Activated CD4-positive, alpha-beta T cell treated with anti-CD3 and anti-CD28 coated beads, Interleukin-2, amount 10 ng/mL, durations not matched to agents 7 days and 5 days (primary cell): ENCODE data around the gene PTPN2. TPM values are rescaled to one million over a fixed set of nuclear protein-coding genes. Genes with fewer than 3 reads are reported as not detected.

ENCODE experiments used
- CTCF ChIA-PET: fragments of 350-600 bp; sonication (Branson Sonifier 250); formaldehyde crosslinking; loops from one replicate; lab custom pipeline; 2021; ENCODE audit warnings: antibody characterized with exemption; lab: Charles Lee
- POLR2A ChIA-PET: fragments of 350-600 bp; sonication (Branson Sonifier 250); formaldehyde crosslinking; loops from one replicate; lab custom pipeline; 2021; ENCODE audit warnings: antibody characterized with exemption; lab: Charles Lee
- DNase-seq: peaks from one replicate; pipeline ENCODE4 v3.0.0-alpha.2; 2020
- H3K27ac Mint-ChIP-seq: one replicate; pipeline ENCODE4 v1.8.0; 2021; ENCODE audit warnings: mild to moderate bottlenecking, moderate library complexity, mixed read lengths
- H3K27me3 Mint-ChIP-seq: one replicate; pipeline ENCODE4 v1.8.0; 2021; ENCODE audit warnings: mixed read lengths
- H3K36me3 Mint-ChIP-seq: one replicate; pipeline ENCODE4 v1.8.0; 2021; ENCODE audit warnings: low read depth, mixed read lengths
- H3K4me1 Mint-ChIP-seq: one replicate; pipeline ENCODE4 v1.8.0; 2021; ENCODE audit warnings: mixed read lengths
- H3K4me3 Mint-ChIP-seq: one replicate; pipeline ENCODE4 v1.8.0; 2021; ENCODE audit warnings: mild to moderate bottlenecking, moderate library complexity, mixed read lengths
- H3K9me3 Mint-ChIP-seq: one replicate; pipeline ENCODE4 v1.8.0; 2021; ENCODE audit warnings: mixed read lengths
- total RNA-seq, 2 experiments: library from RNA; stranded (reverse); gene quantifications; one replicate each; pipeline ENCODE4 v1.2.3, GENCODE V29; 2021

The PTPN2 gene
- 10 to 100 TPM; 61.0 to 69.7 TPM for total RNA-seq

DNA sequence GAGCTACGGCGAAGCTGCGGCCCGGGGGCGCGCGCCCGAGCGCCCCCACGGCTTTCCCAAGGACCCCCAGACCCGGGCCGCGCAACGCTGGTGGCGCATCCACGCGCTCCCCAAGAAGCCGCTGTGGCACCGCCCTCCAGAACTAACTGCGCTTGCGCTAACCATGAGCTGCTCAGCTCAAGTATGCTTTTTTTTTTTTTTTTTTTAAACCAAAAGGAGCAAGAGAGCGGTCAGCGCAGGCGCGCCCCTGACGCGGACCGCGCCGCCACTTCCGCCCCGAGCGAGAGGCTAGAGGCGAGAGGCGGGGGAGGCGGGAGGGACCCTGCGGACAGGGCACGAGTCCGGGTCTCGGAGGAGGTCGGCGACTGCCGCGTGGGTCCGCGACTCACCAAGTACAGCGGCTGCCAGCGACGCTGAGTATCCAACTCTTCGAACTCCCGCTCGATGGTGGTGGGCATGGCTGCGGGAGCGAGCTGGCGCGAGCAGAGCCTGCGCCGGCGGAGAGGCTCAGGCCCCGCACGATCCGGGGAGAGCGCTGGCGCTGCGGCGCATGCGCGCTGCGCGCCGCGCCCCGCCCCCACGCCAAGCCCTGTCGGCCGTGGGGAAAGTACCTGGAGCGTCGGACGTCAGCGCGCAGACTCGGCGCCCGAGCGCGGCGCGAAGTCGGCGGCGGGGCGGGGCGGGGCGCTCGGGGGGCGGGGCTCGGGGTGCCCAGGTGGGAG lies at the start of gene PTPN2:
TSS of gene PTPN2 (minus strand) at position 554 of the 722 bp plus-strand sequence. CDS start at position 458, 96 bp downstream.
- CTCF ChIA-PET = interaction anchor here (0.6 to 2.4 kb wide), 11 partner anchors 9 to 109 kb away, joined by 3 to 9 read pairs (median 4); no protein-coding TSS in a partner anchor
- DNase-seq = peak; percentile 94
- H3K9me3 Mint-ChIP-seq = no peaks in the 10 kb centered on the region
- H3K4me3 Mint-ChIP-seq = peak within 1 kb of the TSS; percentile 91
- no peaks in the 10 kb centered on the region for H3K27me3 Mint-ChIP-seq
- peaks cover 56% of the 10 kb centered on the region for H3K4me1 Mint-ChIP-seq
- POLR2A ChIA-PET = interaction anchor here (0.6 to 1.9 kb wide), 5 partner anchors 9 to 496 kb away, joined by 3 to 5 read pairs (median 4); no protein-coding TSS in a partner anchor
- H3K27ac Mint-ChIP-seq = peak within 1 kb of the TSS; percentile 94
- H3K36me3 Mint-ChIP-seq = peaks cover 15% of the 10 kb centered on the region

DNA sequence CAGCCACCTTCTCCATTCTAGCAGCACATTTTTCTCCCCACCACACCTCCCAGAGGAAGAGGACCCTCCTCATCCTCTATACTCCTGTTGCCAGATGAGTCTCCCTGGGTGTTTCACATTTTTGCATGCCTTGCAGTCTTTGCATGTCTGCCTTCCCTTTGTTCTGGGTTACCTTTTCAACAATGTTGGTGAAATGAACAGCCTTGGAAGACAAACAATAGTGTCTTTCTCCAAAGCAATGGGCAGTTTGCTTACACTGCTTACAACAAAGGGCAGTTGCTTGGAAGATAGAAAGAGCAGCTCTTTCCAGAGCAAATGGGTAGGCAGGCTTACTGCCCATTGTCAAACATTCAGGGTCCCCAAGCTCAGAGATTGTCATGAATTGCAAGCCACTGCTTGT lies 49.3 kb upstream of the PTPN2 start:
- no peaks in the 10 kb centered on the region for H3K9me3 Mint-ChIP-seq
- H3K4me3 Mint-ChIP-seq = no peak overlapping the region
- no peak overlapping the region for H3K27ac Mint-ChIP-seq
- ChIA-PET POLR2A (no interaction called here), CTCF (interaction anchor here (0.7 to 3.5 kb wide), 11 partner anchors 11 to 391 kb away, joined by 3 to 17 read pairs (median 4); no protein-coding TSS in a partner anchor)
- H3K36me3 Mint-ChIP-seq = no peaks in the 10 kb centered on the region
- H3K4me1 Mint-ChIP-seq = peaks cover 2% of the 10 kb centered on the region
- no peak for DNase-seq
- no peaks in the 10 kb centered on the region for H3K27me3 Mint-ChIP-seq

DNA sequence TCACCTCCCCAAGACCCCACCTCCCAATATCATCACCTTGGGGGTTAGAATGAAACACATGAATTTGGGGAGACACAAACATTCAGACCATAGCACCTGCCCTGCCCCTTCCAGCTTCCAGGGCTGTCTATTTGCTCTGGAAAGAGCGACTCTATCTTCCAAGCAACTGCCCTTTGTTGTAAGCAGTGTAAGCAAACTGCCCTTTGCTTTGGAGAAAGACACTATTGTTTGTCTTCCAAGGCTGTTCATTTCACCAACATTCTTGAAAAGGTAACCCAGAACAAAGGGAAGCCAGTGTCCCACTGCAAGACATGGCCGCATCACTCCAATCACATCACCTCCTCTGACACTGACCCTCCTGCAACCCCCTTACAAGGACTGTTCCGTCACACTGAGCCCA lies 46.9 kb upstream of the PTPN2 start:
- Mint-ChIP-seq H3K27me3 (no peaks in the 10 kb centered on the region), H3K4me3 (no peak overlapping the region), H3K27ac (no peak overlapping the region), H3K9me3 (no peaks in the 10 kb centered on the region), H3K36me3 (no peaks in the 10 kb centered on the region), H3K4me1 (peaks cover 2% of the 10 kb centered on the region)
- DNase-seq = no peak
- ChIA-PET POLR2A (no interaction called here), CTCF (no interaction called here)

DNA sequence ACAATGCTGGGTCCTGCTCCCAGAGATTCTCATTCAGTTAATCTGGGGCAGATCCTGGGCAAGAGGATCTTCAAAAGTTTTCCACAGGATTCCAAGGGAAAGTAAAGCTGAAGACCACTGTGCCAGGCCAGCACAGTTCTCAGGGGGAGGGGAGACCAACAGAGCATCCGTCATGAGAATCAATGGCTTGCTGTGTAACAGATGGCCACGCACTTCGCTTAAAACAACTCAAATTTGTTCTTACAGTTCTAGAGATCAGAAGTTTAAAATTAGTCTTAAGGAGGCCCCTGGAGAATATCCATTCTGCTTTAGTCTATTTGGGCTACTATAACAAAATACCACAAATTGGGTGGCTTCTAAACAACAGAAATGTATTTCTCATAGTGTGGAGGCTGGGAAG lies 46.3 kb upstream of the PTPN2 start:
- H3K36me3 Mint-ChIP-seq = no peaks in the 10 kb centered on the region
- no peaks in the 10 kb centered on the region for H3K9me3 Mint-ChIP-seq
- H3K27me3 Mint-ChIP-seq = no peaks in the 10 kb centered on the region
- H3K27ac Mint-ChIP-seq = no peak overlapping the region
- no peak for DNase-seq
- H3K4me1 Mint-ChIP-seq = peaks cover 2% of the 10 kb centered on the region
- H3K4me3 Mint-ChIP-seq = no peak overlapping the region
- ChIA-PET CTCF (no interaction called here), POLR2A (no interaction called here)

DNA sequence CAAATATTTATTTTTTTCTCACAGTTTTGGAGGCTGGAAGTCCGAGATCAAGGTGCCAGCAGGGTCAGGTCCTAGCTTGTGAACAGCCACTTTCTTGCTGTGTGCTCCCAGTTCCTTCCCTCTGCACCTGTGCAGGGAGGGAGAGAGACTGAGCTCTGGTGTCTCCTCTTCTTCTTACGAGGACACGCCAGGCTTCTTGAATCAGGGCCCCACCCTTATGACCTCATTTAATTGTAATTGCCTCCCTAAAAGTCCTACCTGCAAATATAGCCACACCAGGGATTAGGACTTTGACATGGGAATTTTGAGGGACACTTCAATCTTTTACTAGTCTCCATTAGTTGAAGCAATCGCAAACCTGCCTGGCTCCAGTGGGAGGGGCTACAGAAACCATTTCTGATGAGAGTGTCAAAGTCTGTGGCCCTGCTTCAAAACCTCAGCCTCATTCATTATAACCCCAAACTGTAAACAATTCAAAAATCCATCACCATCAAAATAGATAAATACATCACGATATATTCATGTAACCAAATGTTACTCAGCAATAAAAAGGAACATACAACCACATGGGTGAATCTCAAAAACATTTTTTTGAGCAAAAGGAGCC lies 45.5 kb upstream of the PTPN2 start:
- DNase-seq = no peak
- peaks cover 1% of the 10 kb centered on the region for H3K4me1 Mint-ChIP-seq
- H3K27me3 Mint-ChIP-seq = no peaks in the 10 kb centered on the region
- no peak overlapping the region for H3K4me3 Mint-ChIP-seq
- POLR2A ChIA-PET = no interaction called here
- no peaks in the 10 kb centered on the region for H3K36me3 Mint-ChIP-seq
- no peaks in the 10 kb centered on the region for H3K9me3 Mint-ChIP-seq
- CTCF ChIA-PET = no interaction called here
- H3K27ac Mint-ChIP-seq = no peak overlapping the region

DNA sequence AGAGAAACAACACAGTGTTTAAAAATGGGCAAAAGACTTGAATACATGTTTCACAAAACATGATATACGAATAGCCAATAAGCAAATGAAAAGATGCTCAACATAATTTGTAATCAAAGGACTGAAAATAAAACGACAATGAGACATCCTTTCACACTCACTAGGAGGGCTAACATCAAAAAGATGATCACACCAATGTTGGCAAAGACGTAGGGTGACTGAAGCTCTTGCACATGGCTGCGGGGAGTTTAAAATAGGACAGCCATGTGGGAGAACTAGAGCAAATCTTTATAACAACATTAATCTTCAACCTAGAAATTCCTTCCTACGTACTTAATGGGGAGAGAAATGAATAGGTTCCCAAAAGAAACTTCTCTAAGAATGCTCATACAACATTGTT lies 44.6 kb upstream of the PTPN2 start:
- Mint-ChIP-seq H3K27me3 (no peaks in the 10 kb centered on the region), H3K4me3 (no peak overlapping the region), H3K36me3 (no peaks in the 10 kb centered on the region), H3K4me1 (no peaks in the 10 kb centered on the region), H3K9me3 (no peaks in the 10 kb centered on the region), H3K27ac (no peak overlapping the region)
- POLR2A ChIA-PET = no interaction called here
- no peak for DNase-seq
- CTCF ChIA-PET = no interaction called here

DNA sequence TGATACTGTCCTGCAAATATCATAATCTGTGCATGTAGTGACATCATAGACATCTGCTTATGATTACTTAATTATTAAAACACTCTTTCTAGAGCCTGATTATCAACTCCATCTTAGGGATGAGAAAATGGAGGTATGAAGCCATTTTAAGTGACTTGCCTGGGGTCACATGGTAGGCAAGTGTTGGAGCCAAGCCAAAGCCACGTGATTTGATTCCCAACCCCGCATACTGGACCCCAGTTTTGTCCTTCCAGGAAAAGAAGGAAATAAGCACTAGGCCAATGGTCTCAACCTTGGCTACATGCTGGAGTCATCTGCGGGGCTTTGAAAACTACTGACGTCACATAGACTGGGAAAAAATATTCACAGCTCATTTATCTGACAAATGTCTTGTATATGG lies 44.2 kb upstream of the PTPN2 start:
- no peaks in the 10 kb centered on the region for H3K27me3 Mint-ChIP-seq
- CTCF ChIA-PET = no interaction called here
- POLR2A ChIA-PET = no interaction called here
- H3K4me3 Mint-ChIP-seq = no peak overlapping the region
- H3K36me3 Mint-ChIP-seq = no peaks in the 10 kb centered on the region
- DNase-seq = no peak
- no peaks in the 10 kb centered on the region for H3K4me1 Mint-ChIP-seq
- no peak overlapping the region for H3K27ac Mint-ChIP-seq
- H3K9me3 Mint-ChIP-seq = no peaks in the 10 kb centered on the region

DNA sequence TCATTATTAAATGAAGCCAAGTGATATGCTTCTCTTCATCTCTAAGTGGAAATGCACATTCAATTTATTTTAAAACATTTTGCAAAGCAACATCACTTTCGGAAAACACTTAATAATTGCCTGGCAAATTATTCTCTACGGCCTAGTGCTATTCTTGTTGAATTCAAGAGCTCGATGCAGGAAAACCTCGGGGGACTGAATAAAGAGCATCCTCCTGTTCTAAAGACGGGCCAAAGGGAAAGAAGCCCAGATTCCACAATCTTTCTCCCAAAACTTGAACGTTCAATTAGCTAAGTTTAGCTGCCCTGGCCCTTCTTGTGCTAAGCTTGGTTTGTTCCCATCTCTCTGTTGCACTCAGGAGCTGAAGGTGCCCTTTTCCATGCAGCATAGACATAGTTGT lies 40.6 kb upstream of the PTPN2 start:
- ChIA-PET POLR2A (no interaction called here), CTCF (interaction anchor here (0.6 to 1.9 kb wide), 4 partner anchors 11 to 203 kb away, joined by 3 to 5 read pairs (median 4); no protein-coding TSS in a partner anchor)
- peaks cover 7% of the 10 kb centered on the region for H3K27me3 Mint-ChIP-seq
- H3K4me1 Mint-ChIP-seq = peaks cover 16% of the 10 kb centered on the region
- no peaks in the 10 kb centered on the region for H3K36me3 Mint-ChIP-seq
- H3K27ac Mint-ChIP-seq = no peak overlapping the region
- H3K4me3 Mint-ChIP-seq = no peak overlapping the region
- no peaks in the 10 kb centered on the region for H3K9me3 Mint-ChIP-seq
- no peak for DNase-seq

DNA sequence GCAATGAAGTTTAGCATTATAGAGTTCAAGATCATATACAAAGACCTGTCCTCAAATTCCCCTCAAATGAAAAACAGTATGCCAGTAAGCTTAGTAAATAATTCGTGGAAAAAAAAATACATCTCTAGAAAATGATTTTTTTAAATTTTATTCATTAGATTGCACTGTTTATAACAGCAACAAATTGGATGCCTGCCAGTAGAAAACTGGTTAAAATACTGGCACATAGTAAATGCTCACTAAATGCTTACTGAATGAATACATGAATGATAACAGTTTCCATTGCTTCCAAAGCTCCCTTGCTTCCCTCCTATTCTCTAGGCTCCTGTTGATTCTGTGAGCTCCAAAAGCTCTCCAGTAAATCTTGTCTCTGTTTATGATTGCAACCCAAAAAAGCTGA lies 38.2 kb upstream of the PTPN2 start:
- H3K4me1 Mint-ChIP-seq = peaks cover 17% of the 10 kb centered on the region
- ChIA-PET POLR2A (no interaction called here), CTCF (interaction anchor here (1.5 to 2.0 kb wide), 3 partner anchors 12 to 220 kb away, joined by 3 to 11 read pairs (median 3); partner anchors contain the start of gene CEP76)
- peaks cover 9% of the 10 kb centered on the region for H3K27me3 Mint-ChIP-seq
- H3K36me3 Mint-ChIP-seq = no peaks in the 10 kb centered on the region
- H3K27ac Mint-ChIP-seq = no peak overlapping the region
- H3K9me3 Mint-ChIP-seq = no peaks in the 10 kb centered on the region
- DNase-seq = no peak
- H3K4me3 Mint-ChIP-seq = no peak overlapping the region

DNA sequence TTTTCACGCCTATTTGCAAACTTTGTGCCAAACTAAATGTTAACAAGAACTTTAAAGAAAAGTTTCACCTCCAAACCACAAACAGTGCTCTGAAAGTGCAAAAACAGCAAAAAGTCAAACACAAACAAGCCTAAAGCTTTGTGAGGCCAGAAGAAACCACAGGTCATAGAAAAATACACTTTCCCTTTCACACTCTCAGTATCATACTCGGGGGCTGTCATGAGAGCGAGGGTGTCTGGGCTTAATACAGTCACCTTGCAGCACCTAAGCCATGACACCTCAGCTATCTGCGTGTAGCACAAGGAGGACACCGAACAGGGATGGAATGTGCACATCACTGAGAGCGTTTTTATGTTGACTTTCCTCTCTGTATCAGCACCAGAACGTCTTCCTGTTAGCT lies 37.1 kb upstream of the PTPN2 start:
- H3K27ac Mint-ChIP-seq = peak overlapping the region; percentile 66
- H3K36me3 Mint-ChIP-seq = no peaks in the 10 kb centered on the region
- peak; percentile 34 for DNase-seq
- peaks cover 17% of the 10 kb centered on the region for H3K4me1 Mint-ChIP-seq
- POLR2A ChIA-PET = no interaction called here
- no peaks in the 10 kb centered on the region for H3K9me3 Mint-ChIP-seq
- H3K4me3 Mint-ChIP-seq = no peak overlapping the region
- peaks cover 9% of the 10 kb centered on the region for H3K27me3 Mint-ChIP-seq
- CTCF ChIA-PET = interaction anchor here (0.5 to 2.0 kb wide), 7 partner anchors 13 to 219 kb away, joined by 3 to 11 read pairs (median 3); partner anchors contain the start of gene CEP76

DNA sequence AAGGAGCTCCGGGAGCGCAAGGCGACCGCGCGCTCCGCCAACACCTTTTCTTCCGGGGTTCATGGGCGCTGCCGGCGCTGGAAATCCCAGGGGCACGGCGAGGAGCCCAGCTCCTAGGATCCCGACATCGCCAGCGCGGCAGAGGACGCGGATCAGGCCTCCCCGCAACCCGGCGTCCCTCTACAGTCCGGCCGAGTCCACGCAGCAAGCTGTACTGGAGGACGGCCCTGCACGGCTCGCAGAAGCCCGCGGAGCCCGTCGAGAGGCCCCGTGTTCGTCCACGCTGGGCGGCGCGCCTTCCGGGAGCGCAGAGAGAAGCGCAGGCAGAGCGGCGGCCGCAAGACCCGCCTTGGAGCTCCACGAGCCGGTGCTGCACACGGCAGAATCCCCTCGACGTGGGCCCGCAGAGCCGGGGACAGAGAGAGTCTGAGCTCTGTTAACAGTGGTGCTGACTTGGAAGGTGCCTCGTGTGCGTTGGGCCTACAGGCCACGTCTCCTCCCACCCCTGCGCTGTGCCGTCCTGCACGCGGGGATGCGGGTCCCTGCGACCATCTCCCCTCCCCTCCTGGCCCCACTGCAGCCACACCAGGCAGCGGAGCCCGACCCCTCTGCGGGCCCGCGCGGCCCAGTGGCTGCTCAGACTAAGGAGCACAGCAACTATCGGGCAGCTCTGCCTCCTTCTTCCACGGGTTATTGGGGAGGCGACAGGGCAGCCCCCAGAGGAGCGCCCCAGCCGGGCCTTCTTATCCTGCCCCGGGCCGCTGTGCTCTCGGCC lies 28.1 kb upstream of the PTPN2 start:
- CTCF ChIA-PET = interaction anchor here (0.8 kb wide), 1 partner anchor 135 kb away, joined by 3 read pairs; no protein-coding TSS in a partner anchor
- no peak overlapping the region for H3K4me3 Mint-ChIP-seq
- H3K27me3 Mint-ChIP-seq = peaks cover 14% of the 10 kb centered on the region
- POLR2A ChIA-PET = no interaction called here
- no peak overlapping the region for H3K27ac Mint-ChIP-seq
- peaks cover 7% of the 10 kb centered on the region for H3K9me3 Mint-ChIP-seq
- H3K36me3 Mint-ChIP-seq = peaks cover 2% of the 10 kb centered on the region
- peaks cover 4% of the 10 kb centered on the region for H3K4me1 Mint-ChIP-seq
- DNase-seq = no peak

DNA sequence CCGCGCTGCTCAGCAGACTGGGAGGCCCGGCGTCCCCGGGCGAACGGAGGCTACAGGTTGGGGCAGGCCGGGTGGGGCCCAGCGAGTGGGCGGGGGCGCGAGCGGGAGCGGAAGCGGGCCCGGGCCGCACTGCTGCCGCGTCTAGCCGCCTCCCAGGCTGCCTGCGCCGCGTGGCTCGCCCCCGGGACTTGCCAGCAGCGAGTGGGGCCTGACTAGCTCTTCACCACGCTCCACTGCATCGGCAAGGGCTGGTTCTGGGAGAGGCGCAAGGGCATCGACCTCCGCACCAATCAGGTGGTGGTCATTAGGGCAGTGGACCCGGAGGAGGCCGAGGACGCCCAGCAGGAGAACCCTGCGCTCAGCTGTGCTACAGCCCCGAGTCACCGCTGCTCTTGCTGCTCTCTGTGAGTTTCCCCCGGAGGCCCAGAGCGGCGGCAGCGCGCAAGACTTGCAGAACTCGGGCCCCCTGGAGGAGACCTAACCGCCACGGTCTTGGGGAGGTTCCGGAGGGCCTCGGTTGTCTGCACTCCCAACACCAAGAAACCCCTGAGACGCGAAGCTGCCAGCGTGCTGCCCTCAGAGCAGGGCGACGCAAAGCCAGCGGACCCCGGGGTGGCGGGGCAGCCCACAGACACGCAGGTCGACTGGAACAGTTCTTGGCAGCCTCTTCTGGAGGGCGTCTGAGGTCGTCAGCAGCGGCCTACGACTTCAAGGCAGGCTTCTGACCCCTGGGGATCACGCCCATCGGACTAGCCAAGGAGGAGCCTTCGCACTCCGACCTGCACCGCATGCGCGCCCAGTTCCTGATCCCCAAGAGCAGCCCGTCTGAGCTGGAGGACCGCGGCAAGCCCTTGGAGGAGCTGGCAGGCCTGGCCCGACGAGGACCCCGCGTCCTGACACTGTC lies 27.2 kb upstream of the PTPN2 start:
- H3K36me3 Mint-ChIP-seq = peaks cover 2% of the 10 kb centered on the region
- peak overlapping the region; percentile 34 for H3K4me3 Mint-ChIP-seq
- peaks cover 14% of the 10 kb centered on the region for H3K27me3 Mint-ChIP-seq
- H3K27ac Mint-ChIP-seq = peak overlapping the region; percentile 60
- ChIA-PET POLR2A (no interaction called here), CTCF (interaction anchor here (0.6 to 1.0 kb wide), 3 partner anchors 12 to 186 kb away, joined by 3 read pairs; no protein-coding TSS in a partner anchor)
- DNase-seq = peak; percentile 41
- H3K4me1 Mint-ChIP-seq = peaks cover 4% of the 10 kb centered on the region
- peaks cover 7% of the 10 kb centered on the region for H3K9me3 Mint-ChIP-seq
